ENCODE data around the gene ELMO1.

The ELMO1 gene

GRCh38 chr7:37197108-37197507 lies 251.6 kb downstream of the ELMO1 start:
- H3K4me1 ChIP-seq (ENCODE audit: insufficient read depth, low read length) = no peaks in the 10 kb centered on the region

DNA sequence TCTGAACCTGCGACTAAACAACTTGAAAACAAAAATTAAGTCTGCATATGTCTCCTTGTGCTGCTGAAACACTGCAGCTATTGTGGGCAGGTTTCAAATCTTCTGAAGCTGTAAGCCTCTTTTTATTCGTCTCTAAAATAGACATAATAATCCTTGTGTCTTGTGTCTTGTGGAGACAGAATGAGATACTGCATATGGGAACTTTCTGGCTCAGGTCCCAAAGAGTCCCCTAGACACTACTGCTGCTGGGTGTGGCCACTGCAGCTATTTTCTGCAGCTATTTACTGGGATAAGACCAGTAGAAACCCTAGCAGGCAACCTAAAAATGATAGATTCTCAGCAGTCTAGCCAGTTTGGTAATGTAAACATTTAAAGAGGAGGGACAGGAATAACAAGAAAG lies 252.0 kb downstream of the ELMO1 start:
- Histone ChIP-seq H3K36me3 (ENCODE audit: insufficient read depth, low read length) (peaks cover 14% of the 10 kb centered on the region; the same call in 1 of the 2 replicates), H3K79me2 (ENCODE audit: insufficient read depth, low read length) (no peaks in the 10 kb centered on the region), H3K4me3 (ENCODE audit: low read depth in 1 of 2, low read length in 2 of 2) (no peak overlapping the region), H3K4me1 (ENCODE audit: insufficient read depth, low read length) (no peaks in the 10 kb centered on the region), H3K9me3 (ENCODE audit: insufficient read depth, low read length, severe bottlenecking) (no peaks in the 10 kb centered on the region), H4K20me1 (ENCODE audit: insufficient read depth, low read length) (peaks cover 3% of the 10 kb centered on the region; the same call in 1 of the 2 replicates), H3K4me2 (ENCODE audit: insufficient read depth, low read length) (no peak overlapping the region), H3K27ac (ENCODE audit: low read length) (no peak overlapping the region), H2AFZ (ENCODE audit: low read depth, low read length) (no peak overlapping the region), H3K27me3 (ENCODE audit: insufficient read depth, low read length, poor library complexity) (no peaks in the 10 kb centered on the region), H3K9ac (ENCODE audit: low read depth, low read length) (no peak overlapping the region)
- ATAC-seq (ENCODE audit: insufficient read depth, low read depth) (no peak), DNase-seq (no peak)
- TF ChIP-seq CTCF (IDR thresholded peaks at IDR 0.05; ENCODE audit: borderline replicate concordance, extremely low read depth, low read length, poor library complexity, severe bottlenecking) (no peak), EZH2 (IDR thresholded peaks at IDR 0.05; ENCODE audit: borderline replicate concordance, low read depth, low read length, severe bottlenecking) (no peak)

More at GRCh38 chr7:37197108-37197507, 251.6 kb downstream of the ELMO1 start:
- Histone ChIP-seq H3K4me2 (ENCODE audit: insufficient read depth, low read length) (no peak overlapping the region), H3K79me2 (ENCODE audit: insufficient read depth, low read length) (no peaks in the 10 kb centered on the region), H3K9ac (ENCODE audit: low read depth, low read length) (no peak overlapping the region), H3K4me3 (ENCODE audit: low read depth in 1 of 2, low read length in 2 of 2) (no peak overlapping the region), H3K9me3 (ENCODE audit: insufficient read depth, low read length, severe bottlenecking) (no peaks in the 10 kb centered on the region), H3K27me3 (ENCODE audit: insufficient read depth, low read length, poor library complexity) (no peaks in the 10 kb centered on the region), H2AFZ (ENCODE audit: low read depth, low read length) (no peak overlapping the region), H4K20me1 (ENCODE audit: insufficient read depth, low read length) (peaks cover 3% of the 10 kb centered on the region; the same call in 1 of the 2 replicates), H3K27ac (ENCODE audit: low read length) (no peak overlapping the region), H3K36me3 (ENCODE audit: insufficient read depth, low read length) (peaks cover 14% of the 10 kb centered on the region; the same call in 1 of the 2 replicates)
- DNase-seq = no peak
- no peak for ATAC-seq (ENCODE audit: insufficient read depth, low read depth)
- TF ChIP-seq EZH2 (IDR thresholded peaks at IDR 0.05; ENCODE audit: borderline replicate concordance, low read depth, low read length, severe bottlenecking) (no peak), CTCF (IDR thresholded peaks at IDR 0.05; ENCODE audit: borderline replicate concordance, extremely low read depth, low read length, poor library complexity, severe bottlenecking) (no peak)

DNA sequence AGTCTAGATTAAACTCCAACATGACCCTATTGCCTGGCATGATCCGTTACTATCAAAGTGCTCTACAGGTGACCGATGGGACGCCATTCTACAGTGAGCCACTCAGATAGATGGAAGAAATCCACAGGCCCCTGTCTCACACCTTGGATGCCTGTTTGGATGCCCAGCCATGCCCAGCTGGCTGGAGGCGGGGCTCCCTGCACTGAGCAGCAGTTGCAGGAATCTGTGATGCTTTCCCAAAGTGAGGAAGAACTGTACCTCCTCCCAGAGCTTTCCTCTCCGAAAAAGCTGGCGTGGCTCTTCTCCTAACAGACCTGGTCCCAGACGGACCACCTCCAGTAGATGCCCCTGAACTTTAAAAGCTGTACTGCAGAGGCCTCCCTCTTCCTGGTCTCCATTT lies 253.3 kb downstream of the ELMO1 start:
- Histone ChIP-seq H3K9me3 (ENCODE audit: insufficient read depth, low read length, severe bottlenecking) (no peaks in the 10 kb centered on the region), H4K20me1 (ENCODE audit: insufficient read depth, low read length) (peaks cover 3% of the 10 kb centered on the region; the same call in 1 of the 2 replicates), H3K4me1 (ENCODE audit: insufficient read depth, low read length) (no peaks in the 10 kb centered on the region), H2AFZ (ENCODE audit: low read depth, low read length) (no peak overlapping the region), H3K36me3 (ENCODE audit: insufficient read depth, low read length) (peaks cover 14% of the 10 kb centered on the region; the same call in 1 of the 2 replicates), H3K27me3 (ENCODE audit: insufficient read depth, low read length, poor library complexity) (no peaks in the 10 kb centered on the region), H3K4me3 (ENCODE audit: low read depth in 1 of 2, low read length in 2 of 2) (no peak overlapping the region), H3K4me2 (ENCODE audit: insufficient read depth, low read length) (no peak overlapping the region), H3K27ac (ENCODE audit: low read length) (no peak overlapping the region), H3K79me2 (ENCODE audit: insufficient read depth, low read length) (no peaks in the 10 kb centered on the region), H3K9ac (ENCODE audit: low read depth, low read length) (no peak overlapping the region)
- DNase-seq (no peak), ATAC-seq (ENCODE audit: insufficient read depth, low read depth) (no peak)
- TF ChIP-seq EZH2 (IDR thresholded peaks at IDR 0.05; ENCODE audit: borderline replicate concordance, low read depth, low read length, severe bottlenecking) (no peak), CTCF (IDR thresholded peaks at IDR 0.05; ENCODE audit: borderline replicate concordance, extremely low read depth, low read length, poor library complexity, severe bottlenecking) (no peak)

Data from DND-41 (cell line).